Measurements from ENCODE around the gene GH1. TPM values are rescaled to one million over a fixed set of nuclear protein-coding genes. Genes with fewer than 3 reads are reported as not detected.

GH1 gene
- polyA plus RNA-seq, 2 of the 4 experiments (the other 2 are of a cell fraction) = not detected

GRCh38 chr17:63943745-63944144, 25.1 kb upstream of the GH1 start (continued):
- no peak for TF ChIP-seq FOXS1 (CRISPR knock-in tag; IDR thresholded peaks at IDR 0.05)

DNA sequence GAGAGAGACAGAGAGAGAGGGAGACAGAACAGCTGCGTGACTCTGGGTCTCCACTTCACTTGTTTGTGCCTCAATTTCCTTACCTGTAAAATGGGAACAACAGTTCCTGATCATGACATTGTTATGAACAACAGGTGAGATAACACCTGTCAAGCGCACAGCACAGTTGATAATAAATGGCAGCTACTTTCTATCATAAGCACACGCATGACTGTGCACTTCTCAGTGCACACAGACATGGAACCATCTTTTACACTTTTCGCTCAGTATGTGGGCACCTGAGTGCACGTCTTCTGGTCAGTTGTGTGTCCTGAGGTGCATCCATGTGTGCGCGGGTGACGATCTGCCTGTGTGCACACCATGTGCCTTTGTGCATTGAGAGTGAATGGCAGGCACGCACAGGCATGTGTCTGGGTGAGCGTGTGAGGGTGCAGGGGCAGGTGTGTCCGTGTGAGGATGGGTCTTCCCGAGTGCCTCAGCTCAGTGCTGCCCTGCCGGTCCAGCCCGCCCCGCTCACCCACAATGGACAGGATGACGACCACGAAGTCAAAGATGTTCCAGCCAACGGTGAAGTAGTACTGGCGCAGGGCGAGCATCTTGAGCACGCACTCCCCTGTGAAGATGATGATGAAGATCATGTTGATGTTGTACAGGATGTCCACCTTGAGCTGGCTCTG, 23.8 kb upstream of the GH1 start:
- H3K27ac ChIP-seq = no peak overlapping the region
- no peak overlapping the region for H3K4me3 ChIP-seq
- no peaks in the 10 kb centered on the region for H3K4me1 ChIP-seq
- ChIA-PET CTCF (interaction anchor here (0.8 to 3.8 kb wide), 11 partner anchors 9 to 83 kb away, joined by 3 to 24 read pairs (median 5); partner anchors contain the start of genes CD79B, CSHL1 and GH1), POLR2A (no interaction called here)
- no peak for TF ChIP-seq ESRRA (IDR thresholded peaks at IDR 0.05; ENCODE audit: borderline replicate concordance, low read length)
- TF ChIP-seq, protein P1, sequence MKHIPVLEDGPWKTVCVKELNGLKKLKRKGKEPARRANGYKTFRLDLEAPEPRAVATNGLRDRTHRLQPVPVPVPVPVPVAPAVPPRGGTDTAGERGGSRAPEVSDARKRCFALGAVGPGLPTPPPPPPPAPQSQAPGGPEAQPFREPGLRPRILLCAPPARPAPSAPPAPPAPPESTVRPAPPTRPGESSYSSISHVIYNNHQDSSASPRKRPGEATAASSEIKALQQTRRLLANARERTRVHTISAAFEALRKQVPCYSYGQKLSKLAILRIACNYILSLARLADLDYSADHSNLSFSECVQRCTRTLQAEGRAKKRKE (CRISPR knock-in tag; IDR thresholded peaks at IDR 0.05; ENCODE audit: low read depth) = no peak
- no peak for TF ChIP-seq SMC3 (IDR thresholded peaks at IDR 0.05)
- TF ChIP-seq MAFK (IDR thresholded peaks at IDR 0.05; ENCODE audit: partially characterized antibody) = peak; percentile 43
- TF ChIP-seq, protein P2, sequence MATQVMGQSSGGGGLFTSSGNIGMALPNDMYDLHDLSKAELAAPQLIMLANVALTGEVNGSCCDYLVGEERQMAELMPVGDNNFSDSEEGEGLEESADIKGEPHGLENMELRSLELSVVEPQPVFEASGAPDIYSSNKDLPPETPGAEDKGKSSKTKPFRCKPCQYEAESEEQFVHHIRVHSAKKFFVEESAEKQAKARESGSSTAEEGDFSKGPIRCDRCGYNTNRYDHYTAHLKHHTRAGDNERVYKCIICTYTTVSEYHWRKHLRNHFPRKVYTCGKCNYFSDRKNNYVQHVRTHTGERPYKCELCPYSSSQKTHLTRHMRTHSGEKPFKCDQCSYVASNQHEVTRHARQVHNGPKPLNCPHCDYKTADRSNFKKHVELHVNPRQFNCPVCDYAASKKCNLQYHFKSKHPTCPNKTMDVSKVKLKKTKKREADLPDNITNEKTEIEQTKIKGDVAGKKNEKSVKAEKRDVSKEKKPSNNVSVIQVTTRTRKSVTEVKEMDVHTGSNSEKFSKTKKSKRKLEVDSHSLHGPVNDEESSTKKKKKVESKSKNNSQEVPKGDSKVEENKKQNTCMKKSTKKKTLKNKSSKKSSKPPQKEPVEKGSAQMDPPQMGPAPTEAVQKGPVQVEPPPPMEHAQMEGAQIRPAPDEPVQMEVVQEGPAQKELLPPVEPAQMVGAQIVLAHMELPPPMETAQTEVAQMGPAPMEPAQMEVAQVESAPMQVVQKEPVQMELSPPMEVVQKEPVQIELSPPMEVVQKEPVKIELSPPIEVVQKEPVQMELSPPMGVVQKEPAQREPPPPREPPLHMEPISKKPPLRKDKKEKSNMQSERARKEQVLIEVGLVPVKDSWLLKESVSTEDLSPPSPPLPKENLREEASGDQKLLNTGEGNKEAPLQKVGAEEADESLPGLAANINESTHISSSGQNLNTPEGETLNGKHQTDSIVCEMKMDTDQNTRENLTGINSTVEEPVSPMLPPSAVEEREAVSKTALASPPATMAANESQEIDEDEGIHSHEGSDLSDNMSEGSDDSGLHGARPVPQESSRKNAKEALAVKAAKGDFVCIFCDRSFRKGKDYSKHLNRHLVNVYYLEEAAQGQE (IDR thresholded peaks at IDR 0.05) = no peak
- 0 out of 2 replicates have a peak, but pooled peaks have one; percentile 14 for TF ChIP-seq POLR2A (IDR thresholded peaks at IDR 0.05; ENCODE audit: low read length)
- TF ChIP-seq NFE2L2 (conservative IDR thresholded peaks at IDR 0.05; ENCODE audit: low read length) = peak; percentile 56; the same call in 1 of the 2 replicates
- no peaks in the 10 kb centered on the region for H3K9me3 ChIP-seq
- no peak for FAIRE-seq
- no peak for DNase-seq (ENCODE audit: low read depth in 1 of 2, low spot score in 1 of 2)
- ATAC-seq = no peak
- H3K4me2 ChIP-seq = no peak overlapping the region
- WGBS (ENCODE audit: missing lambda C conversion rate) = 77% methylated on average over 21 of the region's 21 CpGs

GRCh38 chr17:63941751-63942150, 23.1 kb upstream of the GH1 start:
- ATAC-seq = no peak
- H3K4me1 ChIP-seq = no peaks in the 10 kb centered on the region
- FAIRE-seq = no peak
- H3K4me3 ChIP-seq = no peak overlapping the region
- DNase-seq (ENCODE audit: low read depth in 1 of 2, low spot score in 1 of 2) = no peak
- ChIA-PET CTCF (interaction anchor here (0.8 to 3.8 kb wide), 11 partner anchors 9 to 83 kb away, joined by 3 to 24 read pairs (median 5); partner anchors contain the start of genes CD79B, CSHL1 and GH1), POLR2A (no interaction called here)
- H3K27ac ChIP-seq = no peak overlapping the region
- no peak overlapping the region for H3K4me2 ChIP-seq
- 66% methylated on average over 23 of the region's 23 CpGs for WGBS (ENCODE audit: missing lambda C conversion rate)
- TF ChIP-seq NR3C1 (IDR thresholded peaks at IDR 0.05) = no peak
- no peak for TF ChIP-seq JUN (IDR thresholded peaks at IDR 0.05)
- TF ChIP-seq FOSB (CRISPR knock-in tag; IDR thresholded peaks at IDR 0.05) = no peak
- TF ChIP-seq PHF8 (IDR thresholded peaks at IDR 0.05; ENCODE audit: borderline replicate concordance, low read depth) = no peak
- TF ChIP-seq ZFP36 (IDR thresholded peaks at IDR 0.05; ENCODE audit: borderline replicate concordance, partially characterized antibody) = no peak
- no peak for TF ChIP-seq RNF2 (IDR thresholded peaks at IDR 0.05; ENCODE audit: borderline replicate concordance, low read depth)
- TF ChIP-seq HEYL (CRISPR knock-in tag; IDR thresholded peaks at IDR 0.05) = no peak
- TF ChIP-seq, protein P2 (IDR thresholded peaks at IDR 0.05) = no peak
- TF ChIP-seq NPAS2 (CRISPR knock-in tag; IDR thresholded peaks at IDR 0.05; ENCODE audit: borderline replicate concordance) = no peak
- no peak for TF ChIP-seq TP53 (CRISPR knock-in tag; IDR thresholded peaks at IDR 0.05)
- no peak for TF ChIP-seq ZC3H11A (IDR thresholded peaks at IDR 0.05)
- TF ChIP-seq MAZ (IDR thresholded peaks at IDR 0.05; ENCODE audit: borderline replicate concordance, low read depth, low read length) = no peak
- TF ChIP-seq EHF (CRISPR knock-in tag; IDR thresholded peaks at IDR 0.05) = no peak
- no peak for TF ChIP-seq HDAC2 (IDR thresholded peaks at IDR 0.05)
- no peak for TF ChIP-seq EP300 (IDR thresholded peaks at IDR 0.05)
- TF ChIP-seq FOXS1 (CRISPR knock-in tag; IDR thresholded peaks at IDR 0.05) = no peak
- no peak for TF ChIP-seq HOXA7 (CRISPR knock-in tag; IDR thresholded peaks at IDR 0.05)
- TF ChIP-seq RFX5 (IDR thresholded peaks at IDR 0.05) = no peak
- H3K9me3 ChIP-seq = no peaks in the 10 kb centered on the region

Measured in A549 (cell line).